GM23338 (cell line): Measurements from ENCODE around the gene CDCA5. TPM values are rescaled to one million over a fixed set of nuclear protein-coding genes. Genes with fewer than 3 reads are reported as not detected.

ENCODE experiments used
- ATAC-seq: fragments of 200-7000 bp; cut with Tn5 transposase; 3 replicates; pipeline ENCODE4 v1.9.1; 2020
- DNase-seq: peaks from one replicate; pipeline ENCODE4 v3.0.0-alpha.2; 2015; ENCODE audit warnings: low spot score
- H2AFZ ChIP-seq: fragments of 200-600 bp; sonication (generic); 2 replicates; pipeline ENCODE4 v1.8.0; 2016; ENCODE audit warnings: antibody characterized with exemption, mild to moderate bottlenecking, moderate library complexity
- H3F3A ChIP-seq: fragments of 200-600 bp; sonication (generic); replicated peaks from 2 replicates; pipeline ENCODE4 v1.8.0; 2017; ENCODE audit warnings: antibody characterized with exemption, mixed run types, low read depth
- H3K27ac ChIP-seq: fragments of 200-600 bp; sonication (generic); 2 replicates; pipeline ENCODE4 v1.6.1; 2016; ENCODE audit warnings: low read depth
- H3K27me3 ChIP-seq: fragments of 200-600 bp; sonication (generic); 2 replicates; pipeline ENCODE4 v1.8.0; 2016; ENCODE audit warnings: mild to moderate bottlenecking, mixed run types, moderate library complexity; ENCODE audit not compliant: insufficient read depth
- H3K36me3 ChIP-seq: fragments of 200-600 bp; sonication (generic); 2 replicates; pipeline ENCODE4 v1.8.0; 2016; ENCODE audit warnings: mild to moderate bottlenecking; ENCODE audit not compliant: insufficient read depth
- H3K4me1 ChIP-seq: fragments of 200-600 bp; sonication (generic); 2 replicates; pipeline ENCODE4 v1.8.0; 2016; ENCODE audit warnings: mild to moderate bottlenecking, moderate library complexity; ENCODE audit not compliant: insufficient read depth
- H3K4me2 ChIP-seq: fragments of 200-600 bp; sonication (generic); 2 replicates; pipeline ENCODE4 v1.7.1; 2017; ENCODE audit warnings: mixed run types
- H3K4me3 ChIP-seq: fragments of 200-600 bp; sonication (generic); 2 replicates; pipeline ENCODE4 v1.6.1; 2016; ENCODE audit warnings: mixed run types
- H3K79me2 ChIP-seq: fragments of 200-600 bp; sonication (generic); replicated peaks from 2 replicates; pipeline ENCODE4 v1.8.0; 2017; ENCODE audit warnings: mild to moderate bottlenecking; ENCODE audit not compliant: insufficient read depth
- H3K9me2 ChIP-seq: fragments of 200-600 bp; sonication (generic); 2 replicates; pipeline ENCODE4 v1.8.0; 2017; ENCODE audit not compliant: insufficient read depth
- H4K20me1 ChIP-seq: fragments of 200-600 bp; sonication (generic); replicated peaks from 2 replicates; pipeline ENCODE4 v1.8.0; 2017; ENCODE audit warnings: mild to moderate bottlenecking; ENCODE audit not compliant: insufficient read depth
- H3K27ac Mint-ChIP-seq: 2 replicates; pipeline ENCODE4 v1.8.0; 2020; ENCODE audit warnings: inconsistent platforms, mild to moderate bottlenecking, moderate library complexity, mixed read lengths
- H3K27me3 Mint-ChIP-seq: 3 replicates; pipeline ENCODE4 v1.8.0; 2022; ENCODE audit warnings: low read depth, mild to moderate bottlenecking, moderate library complexity, mixed read lengths, inconsistent platforms; ENCODE audit not compliant: insufficient read depth, poor library complexity
- H3K36me3 Mint-ChIP-seq: 3 replicates; pipeline ENCODE4 v1.8.0; 2021; ENCODE audit warnings: low read depth, mild to moderate bottlenecking, inconsistent platforms, moderate library complexity, mixed read lengths
- H3K4me1 Mint-ChIP-seq: 3 replicates; pipeline ENCODE4 v1.8.0; 2020; ENCODE audit warnings: mild to moderate bottlenecking, inconsistent platforms, mixed read lengths
- H3K4me3 Mint-ChIP-seq: 3 replicates; pipeline ENCODE4 v1.8.0; 2021; ENCODE audit warnings: moderate library complexity, mild to moderate bottlenecking, inconsistent platforms, mixed read lengths
- H3K9me3 Mint-ChIP-seq: 3 replicates; pipeline ENCODE4 v1.8.0; 2020; ENCODE audit warnings: moderate library complexity, mild to moderate bottlenecking, inconsistent platforms, mixed read lengths
- CREB1 ChIP-seq: fragments of 250-450 bp; sonication (Bioruptor Pico); IDR thresholded peaks from 2 replicates; pipeline ENCODE4 v1.5.0; 2020; ENCODE audit warnings: low read depth, mild to moderate bottlenecking, moderate library complexity
- EZH2 ChIP-seq: fragments of 200-600 bp; sonication (generic); IDR thresholded peaks from one replicate; pipeline ENCODE4 v1.8.0; 2017; ENCODE audit warnings: antibody characterized with exemption, mild to moderate bottlenecking, low read depth; ENCODE audit not compliant: unreplicated experiment
- EZH2phosphoT487 ChIP-seq: fragments of 200-600 bp; sonication (generic); IDR thresholded peaks from one replicate; pipeline ENCODE4 v1.8.1; 2018; ENCODE audit warnings: antibody characterized with exemption; ENCODE audit not compliant: unreplicated experiment
- JUNB ChIP-seq: IDR thresholded peaks from one replicate; pipeline ENCODE4 v1.6.1; 2016; ENCODE audit warnings: antibody characterized with exemption; ENCODE audit not compliant: unreplicated experiment
- POLR2AphosphoS5 ChIP-seq: IDR thresholded peaks from 2 replicates; pipeline ENCODE4 v1.6.1; 2016; ENCODE audit warnings: antibody characterized with exemption, low read depth
- STAT1 ChIP-seq: IDR thresholded peaks from one replicate; pipeline ENCODE4 v1.6.1; 2016; ENCODE audit warnings: antibody characterized with exemption; ENCODE audit not compliant: unreplicated experiment
- ZNF114 ChIP-seq: fragments of 250-450 bp; sonication (Bioruptor Pico); IDR thresholded peaks from 2 replicates; pipeline ENCODE4 v1.5.0; 2020; ENCODE audit warnings: mild to moderate bottlenecking, moderate library complexity
- polyA plus RNA-seq: library from polyadenylated mRNA; unstranded; fragments of >200 nt; fragmentation: Nextera tagmentation; extraction: Ambion mirVana; gene quantifications from 2 replicates; pipeline ENCODE4 v1.2.1, GENCODE V29; 2016
- total RNA-seq: library from RNA; depleted of rRNA; stranded (reverse); fragments of >200 nt; shearing (Covaris generic); gene quantifications from 2 replicates; pipeline ENCODE4 v1.2.3, GENCODE V29; 2014
- TF ChIP-seq, protein P1 (sequence below): fragments of 250-450 bp; sonication (Bioruptor Pico); IDR thresholded peaks from 2 replicates; pipeline ENCODE4 v1.5.0; 2020; ENCODE audit warnings: mild to moderate bottlenecking, moderate library complexity
- TF ChIP-seq, protein P2 (sequence below): IDR thresholded peaks from one replicate; pipeline ENCODE4 v1.6.1; 2018; ENCODE audit warnings: antibody characterized with exemption; ENCODE audit not compliant: unreplicated experiment
- TF ChIP-seq, protein P3 (sequence below): IDR thresholded peaks from 2 replicates; pipeline ENCODE4 v1.6.1; 2016; ENCODE audit warnings: antibody characterized with exemption
- TF ChIP-seq, protein P4 (sequence below), 2 experiments: fragments of 200-600 bp in 1 of 2; sonication (generic) in 1 of 2; conservative IDR thresholded peaks; 2 replicates each; pipeline versions ENCODE4 v1.5.1 to v1.6.1; 2016 to 2017; ENCODE audit warnings: antibody characterized with exemption in 2 of 2, low read depth in 2 of 2, mild to moderate bottlenecking in 2 of 2, moderate library complexity in 1 of 2

Gene CDCA5
- total and polyA plus RNA-seq, 2 experiments from 2014 or later: 53.3 to 70.9 TPM

DNA sequence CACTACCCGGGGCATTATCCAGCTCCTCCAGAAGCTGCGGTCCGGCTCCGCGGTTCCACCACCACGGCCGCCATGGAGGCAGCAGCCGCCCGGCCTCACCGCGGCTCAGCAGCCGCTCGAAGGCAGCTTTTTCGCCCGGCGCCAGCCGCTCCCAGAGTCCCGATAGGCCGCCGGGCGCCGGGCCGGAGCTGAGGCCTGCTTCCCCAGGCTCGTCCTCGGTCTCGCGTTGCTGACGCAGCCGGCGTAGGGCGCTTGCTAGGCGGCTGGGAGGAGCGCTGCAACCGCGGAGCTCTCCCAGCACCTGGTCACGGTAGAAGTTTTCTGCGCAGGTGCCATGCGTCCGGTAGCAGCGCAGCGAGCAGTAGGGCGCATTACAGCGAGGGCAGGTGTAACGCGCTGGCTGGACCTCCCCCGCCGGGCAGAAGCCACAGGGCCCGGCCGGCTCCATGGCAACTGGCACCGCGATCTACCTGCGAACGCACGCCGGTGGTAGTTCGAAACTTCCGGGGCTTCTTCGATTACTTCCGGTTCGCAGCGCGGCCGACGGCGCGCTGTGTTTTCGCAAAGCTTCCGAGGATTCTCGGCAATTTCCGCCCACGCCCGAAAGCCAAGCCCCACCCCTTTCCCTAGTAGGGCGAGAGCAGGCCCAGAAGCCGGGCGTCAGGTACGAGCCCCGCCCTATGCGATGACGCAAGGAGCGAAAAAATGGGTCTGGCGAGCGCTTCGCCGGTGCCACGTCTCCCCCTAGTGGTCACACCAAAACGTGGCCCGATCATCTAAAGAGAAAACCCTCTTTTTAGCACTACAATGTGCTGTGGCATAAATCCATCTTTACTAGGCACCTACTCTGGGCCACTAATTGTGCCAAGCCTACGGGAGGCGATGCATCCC, 33.6 kb upstream of the CDCA5 start, which contains the start of gene ZNHIT2:
TSS of gene ZNHIT2 (minus strand) at position 496 of the 891 bp plus-strand sequence. CDS start at position 448, 48 bp downstream.
- no peaks in the 10 kb centered on the region for H3K27me3 ChIP-seq
- no peaks in the 10 kb centered on the region for H3K9me2 ChIP-seq
- peak; percentile 58 for ATAC-seq
- peak within 1 kb of the TSS; percentile 82 for H3K4me3 ChIP-seq
- H3K27ac ChIP-seq: peak within 1 kb of the TSS; percentile 85
- peaks cover 30% of the 10 kb centered on the region for H3K4me1 Mint-ChIP-seq
- peaks cover 18% of the 10 kb centered on the region for H3K36me3 ChIP-seq
- peak within 1 kb of the TSS; percentile 92 for H3K4me3 Mint-ChIP-seq
- peaks cover 46% of the 10 kb centered on the region for H3K27me3 Mint-ChIP-seq
- peaks cover 68% of the 10 kb centered on the region for H3K36me3 Mint-ChIP-seq
- H3K4me2 ChIP-seq: peak within 1 kb of the TSS; percentile 92
- H3K79me2 ChIP-seq: peaks cover 32% of the 10 kb centered on the region
- peak within 1 kb of the TSS; percentile 98 for H3K27ac Mint-ChIP-seq
- H2AFZ ChIP-seq: no peak within 1 kb of the TSS
- peaks cover 12% of the 10 kb centered on the region for H3K4me1 ChIP-seq
- peaks cover 38% of the 10 kb centered on the region for H3F3A ChIP-seq
- peak; percentile 99 for DNase-seq
- H4K20me1 ChIP-seq: peaks cover 12% of the 10 kb centered on the region
- H3K9me3 Mint-ChIP-seq: no peaks in the 10 kb centered on the region; the same call in 1 of the 3 replicates
- TF ChIP-seq EZH2phosphoT487 (no peak), STAT1 (no peak), EZH2 (no peak), ZNF114 (CRISPR knock-in tag) (no peak), CREB1 (CRISPR knock-in tag) (peak; percentile 90), POLR2AphosphoS5 (peak; percentile 43), JUNB (no peak)
- TF ChIP-seq, protein P1, sequence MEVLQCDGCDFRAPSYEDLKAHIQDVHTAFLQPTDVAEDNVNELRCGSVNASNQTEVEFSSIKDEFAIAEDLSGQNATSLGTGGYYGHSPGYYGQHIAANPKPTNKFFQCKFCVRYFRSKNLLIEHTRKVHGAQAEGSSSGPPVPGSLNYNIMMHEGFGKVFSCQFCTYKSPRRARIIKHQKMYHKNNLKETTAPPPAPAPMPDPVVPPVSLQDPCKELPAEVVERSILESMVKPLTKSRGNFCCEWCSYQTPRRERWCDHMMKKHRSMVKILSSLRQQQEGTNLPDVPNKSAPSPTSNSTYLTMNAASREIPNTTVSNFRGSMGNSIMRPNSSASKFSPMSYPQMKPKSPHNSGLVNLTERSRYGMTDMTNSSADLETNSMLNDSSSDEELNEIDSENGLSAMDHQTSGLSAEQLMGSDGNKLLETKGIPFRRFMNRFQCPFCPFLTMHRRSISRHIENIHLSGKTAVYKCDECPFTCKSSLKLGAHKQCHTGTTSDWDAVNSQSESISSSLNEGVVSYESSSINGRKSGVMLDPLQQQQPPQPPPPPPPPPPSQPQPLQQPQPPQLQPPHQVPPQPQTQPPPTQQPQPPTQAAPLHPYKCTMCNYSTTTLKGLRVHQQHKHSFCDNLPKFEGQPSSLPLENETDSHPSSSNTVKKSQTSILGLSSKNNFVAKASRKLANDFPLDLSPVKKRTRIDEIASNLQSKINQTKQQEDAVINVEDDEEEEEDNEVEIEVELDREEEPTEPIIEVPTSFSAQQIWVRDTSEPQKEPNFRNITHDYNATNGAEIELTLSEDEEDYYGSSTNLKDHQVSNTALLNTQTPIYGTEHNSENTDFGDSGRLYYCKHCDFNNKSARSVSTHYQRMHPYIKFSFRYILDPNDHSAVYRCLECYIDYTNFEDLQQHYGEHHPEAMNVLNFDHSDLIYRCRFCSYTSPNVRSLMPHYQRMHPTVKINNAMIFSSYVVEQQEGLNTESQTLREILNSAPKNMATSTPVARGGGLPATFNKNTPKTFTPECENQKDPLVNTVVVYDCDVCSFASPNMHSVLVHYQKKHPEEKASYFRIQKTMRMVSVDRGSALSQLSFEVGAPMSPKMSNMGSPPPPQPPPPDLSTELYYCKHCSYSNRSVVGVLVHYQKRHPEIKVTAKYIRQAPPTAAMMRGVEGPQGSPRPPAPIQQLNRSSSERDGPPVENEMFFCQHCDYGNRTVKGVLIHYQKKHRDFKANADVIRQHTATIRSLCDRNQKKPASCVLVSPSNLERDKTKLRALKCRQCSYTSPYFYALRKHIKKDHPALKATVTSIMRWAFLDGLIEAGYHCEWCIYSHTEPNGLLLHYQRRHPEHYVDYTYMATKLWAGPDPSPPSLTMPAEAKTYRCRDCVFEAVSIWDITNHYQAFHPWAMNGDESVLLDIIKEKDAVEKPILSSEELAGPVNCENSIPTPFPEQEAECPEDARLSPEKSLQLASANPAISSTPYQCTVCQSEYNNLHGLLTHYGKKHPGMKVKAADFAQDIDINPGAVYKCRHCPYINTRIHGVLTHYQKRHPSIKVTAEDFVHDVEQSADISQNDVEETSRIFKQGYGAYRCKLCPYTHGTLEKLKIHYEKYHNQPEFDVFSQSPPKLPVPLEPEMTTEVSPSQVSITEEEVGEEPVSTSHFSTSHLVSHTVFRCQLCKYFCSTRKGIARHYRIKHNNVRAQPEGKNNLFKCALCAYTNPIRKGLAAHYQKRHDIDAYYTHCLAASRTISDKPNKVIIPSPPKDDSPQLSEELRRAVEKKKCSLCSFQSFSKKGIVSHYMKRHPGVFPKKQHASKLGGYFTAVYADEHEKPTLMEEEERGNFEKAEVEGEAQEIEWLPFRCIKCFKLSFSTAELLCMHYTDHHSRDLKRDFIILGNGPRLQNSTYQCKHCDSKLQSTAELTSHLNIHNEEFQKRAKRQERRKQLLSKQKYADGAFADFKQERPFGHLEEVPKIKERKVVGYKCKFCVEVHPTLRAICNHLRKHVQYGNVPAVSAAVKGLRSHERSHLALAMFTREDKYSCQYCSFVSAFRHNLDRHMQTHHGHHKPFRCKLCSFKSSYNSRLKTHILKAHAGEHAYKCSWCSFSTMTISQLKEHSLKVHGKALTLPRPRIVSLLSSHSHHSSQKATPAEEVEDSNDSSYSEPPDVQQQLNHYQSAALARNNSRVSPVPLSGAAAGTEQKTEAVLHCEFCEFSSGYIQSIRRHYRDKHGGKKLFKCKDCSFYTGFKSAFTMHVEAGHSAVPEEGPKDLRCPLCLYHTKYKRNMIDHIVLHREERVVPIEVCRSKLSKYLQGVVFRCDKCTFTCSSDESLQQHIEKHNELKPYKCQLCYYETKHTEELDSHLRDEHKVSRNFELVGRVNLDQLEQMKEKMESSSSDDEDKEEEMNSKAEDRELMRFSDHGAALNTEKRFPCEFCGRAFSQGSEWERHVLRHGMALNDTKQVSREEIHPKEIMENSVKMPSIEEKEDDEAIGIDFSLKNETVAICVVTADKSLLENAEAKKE (CRISPR knock-in tag): no peak
- TF ChIP-seq, protein P2, sequence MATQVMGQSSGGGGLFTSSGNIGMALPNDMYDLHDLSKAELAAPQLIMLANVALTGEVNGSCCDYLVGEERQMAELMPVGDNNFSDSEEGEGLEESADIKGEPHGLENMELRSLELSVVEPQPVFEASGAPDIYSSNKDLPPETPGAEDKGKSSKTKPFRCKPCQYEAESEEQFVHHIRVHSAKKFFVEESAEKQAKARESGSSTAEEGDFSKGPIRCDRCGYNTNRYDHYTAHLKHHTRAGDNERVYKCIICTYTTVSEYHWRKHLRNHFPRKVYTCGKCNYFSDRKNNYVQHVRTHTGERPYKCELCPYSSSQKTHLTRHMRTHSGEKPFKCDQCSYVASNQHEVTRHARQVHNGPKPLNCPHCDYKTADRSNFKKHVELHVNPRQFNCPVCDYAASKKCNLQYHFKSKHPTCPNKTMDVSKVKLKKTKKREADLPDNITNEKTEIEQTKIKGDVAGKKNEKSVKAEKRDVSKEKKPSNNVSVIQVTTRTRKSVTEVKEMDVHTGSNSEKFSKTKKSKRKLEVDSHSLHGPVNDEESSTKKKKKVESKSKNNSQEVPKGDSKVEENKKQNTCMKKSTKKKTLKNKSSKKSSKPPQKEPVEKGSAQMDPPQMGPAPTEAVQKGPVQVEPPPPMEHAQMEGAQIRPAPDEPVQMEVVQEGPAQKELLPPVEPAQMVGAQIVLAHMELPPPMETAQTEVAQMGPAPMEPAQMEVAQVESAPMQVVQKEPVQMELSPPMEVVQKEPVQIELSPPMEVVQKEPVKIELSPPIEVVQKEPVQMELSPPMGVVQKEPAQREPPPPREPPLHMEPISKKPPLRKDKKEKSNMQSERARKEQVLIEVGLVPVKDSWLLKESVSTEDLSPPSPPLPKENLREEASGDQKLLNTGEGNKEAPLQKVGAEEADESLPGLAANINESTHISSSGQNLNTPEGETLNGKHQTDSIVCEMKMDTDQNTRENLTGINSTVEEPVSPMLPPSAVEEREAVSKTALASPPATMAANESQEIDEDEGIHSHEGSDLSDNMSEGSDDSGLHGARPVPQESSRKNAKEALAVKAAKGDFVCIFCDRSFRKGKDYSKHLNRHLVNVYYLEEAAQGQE: no peak
- TF ChIP-seq, protein P3, sequence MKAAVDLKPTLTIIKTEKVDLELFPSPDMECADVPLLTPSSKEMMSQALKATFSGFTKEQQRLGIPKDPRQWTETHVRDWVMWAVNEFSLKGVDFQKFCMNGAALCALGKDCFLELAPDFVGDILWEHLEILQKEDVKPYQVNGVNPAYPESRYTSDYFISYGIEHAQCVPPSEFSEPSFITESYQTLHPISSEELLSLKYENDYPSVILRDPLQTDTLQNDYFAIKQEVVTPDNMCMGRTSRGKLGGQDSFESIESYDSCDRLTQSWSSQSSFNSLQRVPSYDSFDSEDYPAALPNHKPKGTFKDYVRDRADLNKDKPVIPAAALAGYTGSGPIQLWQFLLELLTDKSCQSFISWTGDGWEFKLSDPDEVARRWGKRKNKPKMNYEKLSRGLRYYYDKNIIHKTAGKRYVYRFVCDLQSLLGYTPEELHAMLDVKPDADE: peak; percentile 71; the same call in 1 of the 2 replicates
- TF ChIP-seq, protein P4, sequence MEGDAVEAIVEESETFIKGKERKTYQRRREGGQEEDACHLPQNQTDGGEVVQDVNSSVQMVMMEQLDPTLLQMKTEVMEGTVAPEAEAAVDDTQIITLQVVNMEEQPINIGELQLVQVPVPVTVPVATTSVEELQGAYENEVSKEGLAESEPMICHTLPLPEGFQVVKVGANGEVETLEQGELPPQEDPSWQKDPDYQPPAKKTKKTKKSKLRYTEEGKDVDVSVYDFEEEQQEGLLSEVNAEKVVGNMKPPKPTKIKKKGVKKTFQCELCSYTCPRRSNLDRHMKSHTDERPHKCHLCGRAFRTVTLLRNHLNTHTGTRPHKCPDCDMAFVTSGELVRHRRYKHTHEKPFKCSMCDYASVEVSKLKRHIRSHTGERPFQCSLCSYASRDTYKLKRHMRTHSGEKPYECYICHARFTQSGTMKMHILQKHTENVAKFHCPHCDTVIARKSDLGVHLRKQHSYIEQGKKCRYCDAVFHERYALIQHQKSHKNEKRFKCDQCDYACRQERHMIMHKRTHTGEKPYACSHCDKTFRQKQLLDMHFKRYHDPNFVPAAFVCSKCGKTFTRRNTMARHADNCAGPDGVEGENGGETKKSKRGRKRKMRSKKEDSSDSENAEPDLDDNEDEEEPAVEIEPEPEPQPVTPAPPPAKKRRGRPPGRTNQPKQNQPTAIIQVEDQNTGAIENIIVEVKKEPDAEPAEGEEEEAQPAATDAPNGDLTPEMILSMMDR (conservative IDR thresholded peaks at IDR 0.05; ENCODE audit: low read depth in 2 of 2): peak; percentile 87 to 91
